ENCODE data around the gene AFDN.

AFDN gene

DNA sequence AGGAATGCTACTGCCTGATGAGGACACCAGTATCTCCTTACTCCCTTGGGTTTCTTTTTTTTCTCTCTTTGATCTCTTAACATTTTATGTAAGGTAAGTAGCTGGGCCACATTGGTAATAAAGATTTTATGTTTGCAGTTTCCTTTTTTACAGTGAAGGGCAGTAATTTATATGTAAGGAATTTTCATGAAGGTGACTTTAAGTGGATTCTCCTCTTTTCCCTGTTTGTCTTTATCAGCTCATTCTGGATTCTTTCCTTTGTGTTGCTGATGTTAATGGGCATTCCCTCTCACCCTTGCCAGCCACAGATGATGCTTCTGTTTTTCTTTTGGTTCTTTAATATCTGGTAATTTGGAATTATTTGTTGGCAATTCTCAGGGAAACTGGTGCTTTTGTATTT lies 34.7 kb downstream of the AFDN start:
- H3K27me3 ChIP-seq (replicated peaks; ENCODE audit: insufficient read depth, low read length), result no peaks in the 10 kb centered on the region
- no peak overlapping the region for H2AFZ ChIP-seq (ENCODE audit: low read length)
- H3K27ac ChIP-seq (ENCODE audit: low read length), result no peak overlapping the region
- TF ChIP-seq EZH2phosphoT487 (IDR thresholded peaks at IDR 0.05; ENCODE audit: low read length) (no peak), CTCF (IDR thresholded peaks at IDR 0.05; ENCODE audit: low read length) (no peak)
- H3K79me2 ChIP-seq (ENCODE audit: low read length), result no peaks in the 10 kb centered on the region
- H3K4me2 ChIP-seq (ENCODE audit: low read depth, low read length), result no peak overlapping the region
- H3F3A ChIP-seq (ENCODE audit: insufficient read depth, low read length), result no peaks in the 10 kb centered on the region
- H3K4me1 ChIP-seq (ENCODE audit: low read length), result no peaks in the 10 kb centered on the region
- H3K9me3 ChIP-seq (replicated peaks; ENCODE audit: insufficient read depth, low read length), result no peaks in the 10 kb centered on the region
- no peak overlapping the region for H3K4me3 ChIP-seq (ENCODE audit: low read length)
- H3K9me2 ChIP-seq (replicated peaks; ENCODE audit: insufficient read depth, low read length), result no peaks in the 10 kb centered on the region
- H3K9ac ChIP-seq (ENCODE audit: low read length), result no peak overlapping the region
- no peaks in the 10 kb centered on the region for H4K20me1 ChIP-seq (ENCODE audit: insufficient read depth, low read length)
- DNase-seq, result no peak
- no peaks in the 10 kb centered on the region for H3K36me3 ChIP-seq (replicated peaks; ENCODE audit: insufficient read depth, low read length)

- Histone ChIP-seq H3K27ac (ENCODE audit: low read length) (no peak overlapping the region), H3K9me3 (replicated peaks; ENCODE audit: insufficient read depth, low read length) (no peaks in the 10 kb centered on the region), H3K79me2 (ENCODE audit: low read length) (no peaks in the 10 kb centered on the region), H4K20me1 (ENCODE audit: insufficient read depth, low read length) (no peaks in the 10 kb centered on the region), H3K4me2 (ENCODE audit: low read depth, low read length) (no peak overlapping the region), H3K36me3 (replicated peaks; ENCODE audit: insufficient read depth, low read length) (no peaks in the 10 kb centered on the region), H2AFZ (ENCODE audit: low read length) (no peak overlapping the region), H3K4me1 (ENCODE audit: low read length) (no peaks in the 10 kb centered on the region), H3K9ac (ENCODE audit: low read length) (no peak overlapping the region), H3K9me2 (replicated peaks; ENCODE audit: insufficient read depth, low read length) (no peaks in the 10 kb centered on the region), H3F3A (ENCODE audit: insufficient read depth, low read length) (no peaks in the 10 kb centered on the region), H3K4me3 (ENCODE audit: low read length) (no peak overlapping the region), H3K27me3 (replicated peaks; ENCODE audit: insufficient read depth, low read length) (no peaks in the 10 kb centered on the region)
- no peak for DNase-seq
- TF ChIP-seq EZH2phosphoT487 (IDR thresholded peaks at IDR 0.05; ENCODE audit: low read length) (no peak), CTCF (IDR thresholded peaks at IDR 0.05; ENCODE audit: low read length) (no peak), EZH2 (optimal IDR thresholded peaks at IDR 0.05; ENCODE audit: low read depth, low read length) (no peak)
Observed at GRCh38 chr6:167863897-167864296, 37.2 kb downstream of the AFDN start.

DNA sequence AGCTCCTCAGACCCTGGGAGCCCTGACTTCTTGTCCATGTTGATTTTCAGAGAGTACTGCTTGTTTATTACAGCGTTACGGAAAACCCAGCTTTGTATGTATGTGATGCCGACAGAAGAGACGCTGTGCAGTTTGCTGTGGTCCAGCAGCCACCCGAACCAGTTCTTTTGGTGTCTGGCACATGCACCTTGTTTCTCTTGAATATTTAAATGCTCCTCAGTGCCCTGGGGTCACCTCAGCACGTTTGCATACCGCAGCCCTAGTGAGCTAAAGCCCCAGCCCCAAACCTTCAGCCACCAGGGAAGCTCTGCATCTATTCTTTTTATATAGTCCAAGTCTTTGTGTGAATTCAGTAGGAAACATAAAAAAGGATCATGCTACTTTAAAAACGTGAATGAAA lies 39.9 kb downstream of the AFDN start:
- Histone ChIP-seq H3K27me3 (replicated peaks; ENCODE audit: insufficient read depth, low read length) (no peaks in the 10 kb centered on the region), H3K4me2 (ENCODE audit: low read depth, low read length) (no peak overlapping the region), H3F3A (ENCODE audit: insufficient read depth, low read length) (no peaks in the 10 kb centered on the region), H3K9me2 (replicated peaks; ENCODE audit: insufficient read depth, low read length) (no peaks in the 10 kb centered on the region), H3K36me3 (replicated peaks; ENCODE audit: insufficient read depth, low read length) (no peaks in the 10 kb centered on the region), H3K4me3 (ENCODE audit: low read length) (no peak overlapping the region), H2AFZ (ENCODE audit: low read length) (no peak overlapping the region), H4K20me1 (ENCODE audit: insufficient read depth, low read length) (no peaks in the 10 kb centered on the region), H3K79me2 (ENCODE audit: low read length) (no peaks in the 10 kb centered on the region), H3K27ac (ENCODE audit: low read length) (no peak overlapping the region), H3K9me3 (replicated peaks; ENCODE audit: insufficient read depth, low read length) (no peaks in the 10 kb centered on the region), H3K9ac (ENCODE audit: low read length) (no peak overlapping the region), H3K4me1 (ENCODE audit: low read length) (no peaks in the 10 kb centered on the region)
- TF ChIP-seq EZH2 (optimal IDR thresholded peaks at IDR 0.05; ENCODE audit: low read depth, low read length), result no peak
- DNase-seq, result no peak

- Histone ChIP-seq H3K36me3 (replicated peaks; ENCODE audit: insufficient read depth, low read length) (no peaks in the 10 kb centered on the region), H3K4me3 (ENCODE audit: low read length) (no peak overlapping the region)
Observed at GRCh38 chr6:167870321-167870720, 43.6 kb downstream of the AFDN start.

More at GRCh38 chr6:167870321-167870720, 43.6 kb downstream of the AFDN start:
- TF ChIP-seq EZH2phosphoT487 (IDR thresholded peaks at IDR 0.05; ENCODE audit: low read length), result no peak
- TF ChIP-seq EZH2 (optimal IDR thresholded peaks at IDR 0.05; ENCODE audit: low read depth, low read length), result no peak
- no peak for TF ChIP-seq CTCF (IDR thresholded peaks at IDR 0.05; ENCODE audit: low read length)
- Histone ChIP-seq H3K9me2 (replicated peaks; ENCODE audit: insufficient read depth, low read length) (no peaks in the 10 kb centered on the region), H3K4me1 (ENCODE audit: low read length) (no peaks in the 10 kb centered on the region), H3F3A (ENCODE audit: insufficient read depth, low read length) (no peaks in the 10 kb centered on the region), H3K79me2 (ENCODE audit: low read length) (no peaks in the 10 kb centered on the region), H3K27me3 (replicated peaks; ENCODE audit: insufficient read depth, low read length) (no peaks in the 10 kb centered on the region), H3K9ac (ENCODE audit: low read length) (no peak overlapping the region), H3K4me2 (ENCODE audit: low read depth, low read length) (no peak overlapping the region), H3K27ac (ENCODE audit: low read length) (no peak overlapping the region), H3K9me3 (replicated peaks; ENCODE audit: insufficient read depth, low read length) (no peaks in the 10 kb centered on the region), H2AFZ (ENCODE audit: low read length) (no peak overlapping the region), H4K20me1 (ENCODE audit: insufficient read depth, low read length) (no peaks in the 10 kb centered on the region)
- DNase-seq, result no peak

All from MM.1S (cell line).